Endothelial cell of umbilical vein (primary cell): Measurements from ENCODE around the gene SYT11. TPM values are rescaled to one million over a fixed set of nuclear protein-coding genes. Genes with fewer than 3 reads are reported as not detected.

Source experiments
- BruUV-seq: library from RNA; stranded (reverse); fragments of 400-500 nt; replicated peaks from 2 replicates; lab custom pipeline; 2021; lab: Mats Ljungman, UMichigan
- CTCF ChIA-PET: fragments of 300-600, 350-600 bp; sonication (Branson Sonifier 250); formaldehyde crosslinking; loops from one replicate; lab custom pipeline; 2021; ENCODE audit warnings: antibody characterized with exemption, inconsistent platforms; lab: Charles Lee
- POLR2A ChIA-PET: fragments of 300-600, 350-600 bp; sonication (Branson Sonifier 250); formaldehyde crosslinking; loops from one replicate; lab custom pipeline; 2021; ENCODE audit warnings: antibody characterized with exemption, inconsistent platforms; lab: Charles Lee
- DNase-seq: peaks from one replicate; pipeline ENCODE4 v3.0.0-alpha.2; 2011; ENCODE audit warnings: low read depth, low spot score
- FAIRE-seq: peaks from 2 replicates; lab custom pipeline; 2011; peaks lifted over from hg19 to GRCh38; lab: Jason Lieb, UNC
- H2AFZ ChIP-seq: 2 replicates; pipeline ENCODE4 v1.6.0; 2012; ENCODE audit warnings: low read depth, low read length, control low read depth, inconsistent platforms
- H3K27ac ChIP-seq: 2 replicates; pipeline ENCODE4 v1.5.1; 2011; ENCODE audit warnings: low read depth, mild to moderate bottlenecking, control low read depth, low read length, moderate library complexity; ENCODE audit not compliant: insufficient read depth
- H3K27me3 ChIP-seq, 2 experiments: 2 replicates each; pipeline versions ENCODE4 v1.6.0 to v1.6.1; 2011; ENCODE audit warnings: low read length in 2 of 2, mixed read lengths in 1 of 2; ENCODE audit not compliant: control insufficient read depth in 2 of 2, insufficient read depth in 2 of 2
- H3K36me3 ChIP-seq, 2 experiments: 2 replicates in 1 of 2; 3 replicates in 1 of 2; pipeline ENCODE4 v1.5.1; 2011; ENCODE audit warnings: low read length in 2 of 2, mild to moderate bottlenecking in 1 of 2, moderate library complexity in 1 of 2; ENCODE audit not compliant: control insufficient read depth in 2 of 2, insufficient read depth in 2 of 2; ENCODE audit errors: extremely low read depth in 1 of 2
- H3K4me1 ChIP-seq: 3 replicates; pipeline ENCODE4 v1.5.1; 2011; ENCODE audit warnings: mild to moderate bottlenecking, low read length; ENCODE audit not compliant: control insufficient read depth, insufficient read depth; ENCODE audit errors: extremely low read depth
- H3K4me2 ChIP-seq: 2 replicates; pipeline ENCODE4 v1.6.1; 2011; ENCODE audit warnings: low read length, control low read depth, mixed read lengths; ENCODE audit not compliant: insufficient read depth
- H3K4me3 ChIP-seq, 3 experiments: fragments of 200-600 bp in 1 of 3; sonication (generic), shearing (Covaris generic) in 1 of 3; replicated peaks in 1 of 3; 2 replicates each; pipeline ENCODE4 v1.5.1; 2011 to 2016; ENCODE audit warnings: control low read depth in 3 of 3, low read length in 3 of 3, mild to moderate bottlenecking in 2 of 3, inconsistent platforms in 1 of 3, low read depth in 1 of 3, moderate library complexity in 1 of 3; ENCODE audit not compliant: insufficient read depth in 1 of 3
- H3K79me2 ChIP-seq: 2 replicates; pipeline ENCODE4 v1.6.0; 2012; ENCODE audit warnings: low read length, inconsistent platforms; ENCODE audit not compliant: control insufficient read depth, insufficient read depth
- H3K9ac ChIP-seq: replicated peaks from 2 replicates; pipeline ENCODE3; 2011; ENCODE audit warnings: low read length, control low read depth; ENCODE audit not compliant: insufficient read depth; ENCODE audit errors: extremely low read depth
- H3K9me1 ChIP-seq: replicated peaks from 3 replicates; pipeline ENCODE4 v1.6.0; 2011; ENCODE audit warnings: mild to moderate bottlenecking, low read length; ENCODE audit not compliant: control insufficient read depth, insufficient read depth; ENCODE audit errors: extremely low read depth
- H3K9me3 ChIP-seq: replicated peaks from 2 replicates; pipeline ENCODE4 v1.5.1; 2012; ENCODE audit warnings: low read length, inconsistent platforms; ENCODE audit not compliant: control insufficient read depth, insufficient read depth
- H4K20me1 ChIP-seq: replicated peaks from 2 replicates; pipeline ENCODE3; 2011; ENCODE audit warnings: mild to moderate bottlenecking, low read length; ENCODE audit not compliant: control insufficient read depth, insufficient read depth; ENCODE audit errors: extremely low read depth
- CTCF ChIP-seq, 2 donors: IDR thresholded peaks; 1 replicate in 1 of 2; 2 replicates in 1 of 2; pipeline ENCODE4 v1.5.1; 2011; ENCODE audit warnings: low read length in 2 of 2, mild to moderate bottlenecking in 2 of 2, moderate library complexity in 2 of 2, control low read depth in 1 of 2, inconsistent platforms in 1 of 2, low read depth in 1 of 2; ENCODE audit not compliant: insufficient read depth in 1 of 2; ENCODE audit errors: extremely low read depth in 1 of 2
- EZH2 ChIP-seq: IDR thresholded peaks from 2 replicates; pipeline ENCODE4 v1.6.1; 2012; ENCODE audit warnings: borderline replicate concordance, low read depth, mild to moderate bottlenecking, moderate library complexity, low read length, inconsistent platforms; ENCODE audit not compliant: severe bottlenecking
- FOS ChIP-seq: IDR thresholded peaks from 2 replicates; pipeline ENCODE4 v1.6.1; 2011; ENCODE audit warnings: mild to moderate bottlenecking, low read length, moderate library complexity, borderline replicate concordance; ENCODE audit not compliant: insufficient read depth
- GATA2 ChIP-seq: IDR thresholded peaks from 2 replicates; pipeline ENCODE4 v1.7.0; 2011; ENCODE audit warnings: low read depth, mild to moderate bottlenecking, moderate library complexity, mixed read lengths, low read length; ENCODE audit not compliant: insufficient read length, insufficient read depth
- JUN ChIP-seq: IDR thresholded peaks from 2 replicates; pipeline ENCODE4 v1.6.1; 2011; ENCODE audit warnings: borderline replicate concordance, low read depth; ENCODE audit not compliant: insufficient read length, insufficient read depth
- MAX ChIP-seq: IDR thresholded peaks from 2 replicates; pipeline ENCODE4 v1.6.1; 2011; ENCODE audit not compliant: insufficient read depth, insufficient read length
- MYC ChIP-seq: IDR thresholded peaks from one replicate; pipeline ENCODE4 v1.6.1; 2011; ENCODE audit warnings: mild to moderate bottlenecking, low read depth, low read length
- POLR2A ChIP-seq: IDR thresholded peaks from 2 replicates; pipeline ENCODE4 v1.6.1; 2012; ENCODE audit warnings: low read depth, mild to moderate bottlenecking, control low read depth, low read length
- POLR2AphosphoS5 ChIP-seq: IDR thresholded peaks from 2 replicates; pipeline ENCODE4 v1.6.1; 2012; ENCODE audit warnings: low read depth, mild to moderate bottlenecking, control low read depth, low read length, moderate library complexity; ENCODE audit not compliant: insufficient read depth
- dilution Hi-C: fragments of 300-500 bp; cut with MboI; formaldehyde crosslinking; loops from one replicate; pipeline ENCODE4 v1.15.0; 2019; ENCODE audit warnings: low sequenced_read_pairs; ENCODE audit not compliant: extremely low pct_ligation_motif_present
- intact Hi-C: fragments of 100-400 bp; cut with micrococcal nuclease; formaldehyde crosslinking; loops from one replicate; pipeline ENCODE4 v1.10.0; 2022
- polyA plus RNA-seq, 4 experiments: library from polyadenylated mRNA; depleted of rRNA in 3 of 4; stranded (reverse) in 3 of 4; unstranded in 1 of 4; fragments of >200 nt; gene quantifications; 2 replicates each; pipeline versions ENCODE4 v1.2.1 to v1.2.3, GENCODE V29; 2011 to 2012; ENCODE audit warnings: missing spikeins in 1 of 4
- total RNA-seq: library from RNA; stranded (reverse); gene quantifications from 2 replicates; pipeline ENCODE4 v1.2.3, GENCODE V29; 2021

SYT11 gene
- total and polyA plus RNA-seq, 2 donors (not counting 3 experiments of a cell fraction or from before 2014, with no cell fraction given) = 28.2 to 36.5 TPM

- Histone ChIP-seq H3K27me3 (no peaks in the 10 kb centered on the region), H3K27ac (no peak overlapping the region), H3K79me2 (no peaks in the 10 kb centered on the region), H3K4me2 (no peak overlapping the region), H3K9me3 (no peaks in the 10 kb centered on the region), H3K9me1 (no peaks in the 10 kb centered on the region), H3K4me3 (no peak overlapping the region), H2AFZ (no peak overlapping the region), H3K4me1 (no peaks in the 10 kb centered on the region), H3K36me3 (peaks cover 0 to 2% of the 10 kb centered on the region in 2 experiments), H3K9ac (no peak overlapping the region), H4K20me1 (no peaks in the 10 kb centered on the region)
- dilution Hi-C loops = no loop called here
- BruUV-seq = no TSS peak
- TF ChIP-seq JUN (no peak), MAX (no peak), POLR2A (no peak), GATA2 (no peak), POLR2AphosphoS5 (no peak), FOS (no peak), EZH2 (no peak), CTCF (IDR thresholded peaks at IDR 0.05; ENCODE audit: extremely low read depth in 1 of 2, insufficient read depth in 1 of 2, low read depth in 1 of 2, low read length in 2 of 2) (no peak), MYC (no peak)
- intact Hi-C loops = no loop called here
- CTCF ChIA-PET = interaction anchor here (0.7 to 1.0 kb wide), 2 partner anchors 8 to 79 kb away, joined by 3 read pairs; no protein-coding TSS in a partner anchor
- DNase-seq (no peak), FAIRE-seq (no peak)
- POLR2A ChIA-PET = no interaction called here
These were observed 27.9 kb upstream of the SYT11 start for GRCh38 chr1:155831279-155831976.
